GM21723 (cell line): ENCODE results near the gene SELP.

Experiments
- ATAC-seq: cut with Tn5 transposase; IDR thresholded peaks from one replicate; pipeline ENCODE4 v1.9.1; 2021; ENCODE audit warnings: mild to moderate bottlenecking, moderate library complexity; ENCODE audit not compliant: unreplicated experiment

Gene SELP

GRCh38 chr1:169623132-169623926 lies 6.6 kb downstream of the SELP start:
- no peak for ATAC-seq

- ATAC-seq, result no peak
Observed at GRCh38 chr1:169620565-169620964, 9.4 kb downstream of the SELP start.

DNA sequence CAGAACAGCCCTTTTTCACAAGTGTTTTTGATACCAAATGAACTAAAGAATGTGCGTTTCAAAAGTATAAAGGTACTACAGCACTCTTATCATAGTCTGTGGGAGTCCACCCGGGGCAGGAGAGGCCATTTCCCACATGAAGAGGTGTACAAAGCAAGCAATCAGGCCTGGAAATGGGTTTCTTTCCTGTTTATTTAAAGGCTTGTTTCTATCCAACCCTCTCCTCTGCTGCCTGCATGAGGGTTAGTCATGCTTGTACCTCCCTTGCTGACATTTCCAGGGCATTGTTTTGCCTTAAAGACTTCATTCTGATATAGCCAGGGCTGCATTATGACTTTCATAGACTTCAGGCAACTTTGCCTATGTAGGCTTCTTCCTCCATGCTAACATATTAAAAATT lies 11.6 kb downstream of the SELP start:
- ATAC-seq, result no peak

- no peak for ATAC-seq
Observed at GRCh38 chr1:169615803-169616202, 14.1 kb downstream of the SELP start.

DNA sequence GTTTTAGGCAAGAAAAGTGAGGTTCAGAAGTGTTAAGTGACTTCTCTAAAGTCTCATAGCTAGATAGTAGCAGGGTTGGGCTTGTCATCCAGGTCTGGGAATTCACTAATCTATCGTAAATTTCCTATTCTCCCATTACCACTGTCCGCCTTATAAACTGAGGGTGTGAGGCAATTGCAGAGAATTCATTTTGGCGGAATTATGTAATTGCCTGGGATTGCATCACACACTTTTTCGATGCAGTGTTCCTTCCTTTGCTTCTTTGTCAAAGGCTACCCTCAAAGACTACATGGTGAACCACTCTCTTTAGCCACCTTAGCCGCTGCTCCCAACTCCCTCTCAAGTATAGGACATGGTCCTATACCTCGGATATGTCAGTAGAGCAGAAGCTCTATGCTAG lies 19.1 kb downstream of the SELP start:
- no peak for ATAC-seq

DNA sequence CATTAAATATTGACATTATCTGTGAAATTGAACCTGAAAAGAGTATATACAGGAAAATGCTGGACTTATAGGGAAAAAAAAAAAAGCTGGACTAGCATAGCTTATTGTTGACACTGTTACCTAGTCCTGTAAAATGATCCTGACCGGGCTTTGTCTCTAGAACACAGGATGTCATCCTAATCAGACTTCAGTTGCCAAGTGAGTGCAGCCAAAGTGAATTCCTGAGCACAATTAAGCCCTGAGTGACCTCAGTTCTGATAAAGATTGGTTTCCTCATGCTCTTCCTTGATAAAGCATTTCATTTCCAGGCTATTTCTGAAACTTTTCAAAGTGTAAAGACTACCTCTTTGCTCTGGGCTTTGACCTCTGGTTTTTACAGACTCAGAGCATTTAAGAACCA lies 19.8 kb downstream of the SELP start:
- no peak for ATAC-seq

- no peak for ATAC-seq
Observed at GRCh38 chr1:169608226-169608625, 21.7 kb downstream of the SELP start.

DNA sequence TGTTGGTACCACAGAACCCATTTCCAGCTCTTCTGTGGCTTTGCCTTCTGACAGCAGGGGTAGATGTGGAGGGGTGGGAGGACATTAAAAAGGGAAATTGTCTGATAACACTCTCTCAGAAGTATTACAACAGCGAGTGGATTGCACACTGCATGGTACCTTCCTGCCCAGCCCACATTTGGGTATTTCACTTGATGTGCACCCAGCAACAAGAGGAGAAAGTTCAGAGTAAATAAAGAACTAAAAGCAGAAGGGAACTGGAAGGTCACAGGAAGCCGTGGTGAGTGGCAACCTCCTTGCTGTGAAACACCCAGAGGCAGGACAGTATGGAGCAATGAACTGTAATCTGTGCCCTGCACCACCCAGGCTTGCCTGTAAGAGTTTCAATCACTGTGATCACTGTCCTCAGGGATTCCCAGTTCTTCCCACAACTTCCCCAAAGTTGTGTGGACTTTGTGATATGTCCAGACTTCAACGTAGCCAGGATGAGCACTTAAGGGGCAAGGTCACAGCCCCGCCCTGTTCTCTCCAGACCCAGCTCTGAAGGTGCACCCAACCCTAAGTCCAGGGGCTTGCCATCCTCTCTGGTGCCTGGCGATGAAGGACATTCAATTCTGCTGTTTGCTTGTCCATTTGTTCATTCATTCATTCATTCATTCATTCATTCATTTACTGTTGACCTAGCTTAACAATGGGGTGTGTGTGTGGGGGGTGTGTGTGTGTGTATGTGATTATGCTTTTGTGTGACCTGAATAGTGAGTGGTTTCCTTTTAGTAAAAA lies 25.0 kb downstream of the SELP start:
- ATAC-seq, result no peak

GRCh38 chr1:169601096-169601881 lies 28.6 kb downstream of the SELP start:
- ATAC-seq, result peak; percentile 67

- no peak for ATAC-seq
Observed at GRCh38 chr1:169595764-169596711, 33.9 kb downstream of the SELP start.

- ATAC-seq, result peak; percentile 84
Observed at GRCh38 chr1:169594391-169594790, 35.5 kb downstream of the SELP start.

GRCh38 chr1:169590932-169591331 lies 39.0 kb downstream of the SELP start:
- no peak for ATAC-seq

DNA sequence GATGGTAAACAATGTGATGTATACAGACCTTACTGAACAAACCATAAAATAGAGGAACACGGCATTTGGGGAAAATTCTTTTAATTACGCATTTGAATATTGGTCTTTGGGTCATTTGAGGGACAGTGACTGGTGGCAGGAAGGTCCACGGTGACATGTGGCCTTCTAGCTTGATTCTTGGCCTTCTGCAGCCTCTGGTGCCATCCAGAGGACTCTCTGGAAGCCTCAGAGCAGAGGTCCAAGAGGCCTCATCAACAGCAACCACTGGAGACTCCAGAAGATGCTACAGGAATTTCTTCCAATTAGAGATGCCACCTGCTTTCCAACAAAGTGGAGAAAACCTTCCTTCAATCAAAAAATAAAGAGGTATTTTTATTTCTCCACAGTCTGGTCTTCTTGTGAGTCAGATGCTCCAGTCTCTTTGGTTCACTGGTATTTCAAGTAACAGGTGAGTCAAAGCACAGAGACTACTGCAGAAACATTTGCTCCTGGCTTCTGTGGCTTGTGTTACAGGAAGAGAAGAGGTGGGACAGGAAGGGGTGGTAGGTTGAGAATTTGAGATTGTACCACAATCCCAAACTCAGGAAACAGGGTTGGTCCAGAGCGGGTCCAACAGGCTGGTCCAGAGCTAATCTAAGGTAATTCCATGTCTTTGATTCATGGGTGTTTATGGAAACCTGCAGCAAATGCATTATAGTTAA lies 41.0 kb downstream of the SELP start:
- no peak for ATAC-seq

DNA sequence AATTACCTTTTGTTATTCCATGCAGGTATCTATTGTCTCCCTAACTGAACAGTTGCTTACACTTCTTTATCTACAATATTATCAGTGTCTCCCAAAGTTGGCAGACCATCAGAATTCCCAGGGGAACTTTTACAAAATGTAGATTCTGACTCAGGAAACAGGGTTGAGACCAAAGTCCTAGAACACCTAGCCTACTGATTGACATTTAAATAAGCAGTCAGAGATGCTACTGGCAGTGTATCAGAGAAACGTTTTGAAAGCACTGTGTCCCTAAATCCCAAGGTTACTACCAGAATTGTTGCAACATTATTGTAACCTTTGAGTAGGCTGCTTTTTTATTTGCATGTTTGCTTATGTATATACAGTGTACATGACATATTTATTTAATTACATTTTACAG lies 41.8 kb downstream of the SELP start:
- no peak for ATAC-seq

DNA sequence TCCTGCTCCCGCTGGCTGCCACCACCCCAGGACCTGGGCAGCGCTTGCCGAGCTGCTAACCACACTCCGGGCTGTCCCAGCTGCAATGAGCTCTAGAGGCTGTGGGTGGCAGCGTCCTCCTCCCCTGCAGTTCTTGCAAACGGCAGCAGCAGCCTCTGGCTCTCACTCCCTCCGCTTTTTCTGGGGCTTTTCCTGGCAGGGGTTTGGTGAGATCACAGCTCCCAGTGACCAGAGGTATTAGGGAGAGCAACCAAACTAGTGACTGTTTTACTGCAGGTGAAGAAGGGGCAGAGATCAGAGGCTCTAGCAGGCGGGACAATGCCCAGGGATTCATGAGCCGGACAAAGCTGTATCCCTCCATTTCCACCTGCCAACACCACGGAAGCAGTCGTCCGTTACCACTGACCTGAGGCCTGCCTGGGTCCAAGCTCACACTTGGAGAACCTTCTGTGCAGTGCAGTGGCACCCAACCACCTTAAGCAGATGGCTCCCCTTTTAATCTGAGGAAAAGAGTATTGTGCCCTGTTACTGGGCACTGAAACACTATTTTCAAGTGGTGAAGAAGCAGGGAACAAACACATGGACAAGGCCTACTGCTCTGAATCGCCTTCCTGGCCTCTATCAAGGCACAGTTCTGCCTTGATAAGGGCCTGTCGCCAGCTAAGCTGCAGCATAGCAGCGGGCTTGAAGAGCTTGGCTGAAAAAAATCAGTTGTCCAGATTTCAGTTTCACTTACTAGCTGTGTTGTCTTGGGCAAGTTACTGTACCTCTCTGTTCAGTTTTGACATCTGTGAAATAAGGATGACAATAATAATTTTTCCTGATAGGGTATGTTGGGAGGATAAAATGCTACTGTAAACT lies 43.3 kb downstream of the SELP start, which contains the start of gene F5:
Gene F5 (minus strand): TSS at position 87 of the 861 bp plus-strand sequence. CDS start 95 bp downstream, outside the sequence.
- peak; percentile 97 for ATAC-seq

- ATAC-seq, result peak; percentile 33
Observed at GRCh38 chr1:169586067-169586394, 43.9 kb downstream of the SELP start.

DNA sequence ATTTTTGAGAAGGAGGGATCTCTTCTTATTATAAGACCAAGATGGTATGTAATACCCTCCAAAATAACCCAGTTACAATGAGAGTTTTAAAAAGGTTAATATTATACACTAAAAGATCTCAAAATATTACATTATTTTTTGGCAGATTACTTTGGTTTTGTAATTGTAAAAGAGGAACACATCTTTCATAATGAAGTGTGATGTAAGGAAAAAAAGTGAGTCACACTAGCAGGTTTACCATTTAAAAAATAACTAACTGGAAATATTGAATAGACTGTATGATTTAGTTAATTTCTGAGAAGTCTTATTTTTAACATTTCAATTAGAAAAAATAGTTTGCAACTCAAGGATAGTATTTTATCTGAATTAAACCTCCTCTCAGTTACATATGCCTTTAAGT lies 44.7 kb downstream of the SELP start:
- ATAC-seq, result no peak

- ATAC-seq, result no peak
Observed at GRCh38 chr1:169584483-169585144, 45.3 kb downstream of the SELP start.
